SK-N-SH (cell line): ENCODE data around the gene FCRL2. TPM values are rescaled to one million over a fixed set of nuclear protein-coding genes. Genes with fewer than 3 reads are reported as not detected.

ENCODE experiments used
- MEF2A ChIP-seq: IDR thresholded peaks from 2 replicates; pipeline ENCODE4 v1.4.0; 2012; ENCODE audit warnings: low read depth, borderline replicate concordance
- MXI1 ChIP-seq: IDR thresholded peaks from 2 replicates; pipeline ENCODE4 v1.6.1; 2012; ENCODE audit warnings: mild to moderate bottlenecking, low read depth, low read length, improper control_type of control experiment
- RFX5 ChIP-seq: IDR thresholded peaks from 2 replicates; pipeline ENCODE4 v1.6.1; 2012; ENCODE audit warnings: mild to moderate bottlenecking, improper control_type of control experiment, low read length
- SIN3A ChIP-seq: IDR thresholded peaks from 2 replicates; pipeline ENCODE4 v1.6.1; 2012; ENCODE audit warnings: low read depth, mild to moderate bottlenecking, low read length, moderate library complexity, borderline replicate concordance
- SMC3 ChIP-seq: IDR thresholded peaks from 2 replicates; pipeline ENCODE4 v1.6.1; 2012; ENCODE audit warnings: low read depth, low read length, improper control_type of control experiment
- TEAD4 ChIP-seq: IDR thresholded peaks from 2 replicates; pipeline ENCODE4 v1.4.0; 2012; ENCODE audit warnings: mild to moderate bottlenecking, borderline replicate concordance; ENCODE audit not compliant: insufficient read depth
- YY1 ChIP-seq: IDR thresholded peaks from 2 replicates; pipeline ENCODE4 v1.4.0; 2012; ENCODE audit warnings: low read depth, mild to moderate bottlenecking
- polyA plus RNA-seq, 3 experiments: library from polyadenylated mRNA; depleted of rRNA; stranded (reverse); fragments of >200 nt; gene quantifications; 2 replicates each; pipeline ENCODE4 v1.2.3, GENCODE V29; 2012

Gene FCRL2
- polyA plus RNA-seq, 1 of the 3 experiments (the other 2 are of a cell fraction) = not detected

GRCh38 chr1:157696966-157697628 is 79.8 kb downstream of the FCRL2 start (continued):
- TF ChIP-seq SIN3A (no peak), YY1 (no peak), MXI1 (no peak), SMC3 (no peak), RFX5 (no peak), MEF2A (no peak), TEAD4 (no peak)

Other genes with a start within 250 kb of the FCRL2 start
- not detected in 2 replicates for gene FCRL5, start 224.6 kb downstream of the FCRL2 start, polyA plus RNA-seq (2012; rRNA removed)
- not detected in 2 replicates for gene FCRL4, start 179.0 kb downstream of the FCRL2 start, polyA plus RNA-seq (2012; rRNA removed)
- gene FCRL3, start 76.4 kb downstream of the FCRL2 start, polyA plus RNA-seq (2012; rRNA removed) = not detected in 2 replicates
- gene FCRL1, start 43.0 kb upstream of the FCRL2 start, polyA plus RNA-seq (2012; rRNA removed) = not detected in 2 replicates
- not detected in 2 replicates for gene CD5L, start 64.7 kb upstream of the FCRL2 start, polyA plus RNA-seq (2012; rRNA removed)
- gene KIRREL1, start 216.5 kb upstream of the FCRL2 start, polyA plus RNA-seq (2012; rRNA removed) = 47.8 and 52.3 TPM in 2 replicates